Cardiac muscle cell (in vitro differentiated cells and primary cell): ENCODE results near the gene CCDC50. TPM values are rescaled to one million over a fixed set of nuclear protein-coding genes. Genes with fewer than 3 reads are reported as not detected.

ENCODE experiments used
- DNase-seq, 2 donors: peaks; one replicate each; pipeline versions ENCODE4 v3.0.0 to v3.0.0-alpha.2; 2010 to 2017; ENCODE audit warnings: low read depth in 1 of 2, low spot score in 1 of 2
- H3K27ac ChIP-seq: fragments of 200-600 bp; sonication (generic); 2 replicates; pipeline ENCODE4 v1.5.1; 2016
- H3K27me3 ChIP-seq: fragments of 200-600 bp; sonication (generic); 2 replicates; pipeline ENCODE4 v1.6.0; 2016; ENCODE audit warnings: control low read depth
- H3K36me3 ChIP-seq: fragments of 200-600 bp; sonication (generic); 2 replicates; pipeline ENCODE4 v1.5.1; 2016; ENCODE audit warnings: control low read depth
- H3K4me1 ChIP-seq: fragments of 200-600 bp; sonication (generic); 2 replicates; pipeline ENCODE4 v1.8.1; 2017; ENCODE audit warnings: low read depth, mild to moderate bottlenecking, mixed run types
- H3K4me3 ChIP-seq: fragments of 200-600 bp; sonication (generic); 2 replicates; pipeline ENCODE4 v1.5.1; 2016; ENCODE audit warnings: mild to moderate bottlenecking
- H3K9me3 ChIP-seq: fragments of 200-600 bp; sonication (generic); 2 replicates; pipeline ENCODE4 v1.5.1; 2017; ENCODE audit warnings: low read depth, mild to moderate bottlenecking, control low read depth
- CTCF ChIP-seq: IDR thresholded peaks from 2 replicates; pipeline ENCODE4 v1.5.1; 2012; ENCODE audit warnings: low read depth, mild to moderate bottlenecking, low read length
- polyA plus RNA-seq: library from polyadenylated mRNA; unstranded; fragments of >200 nt; fragmentation: Nextera tagmentation; extraction: Ambion mirVana; gene quantifications from 2 replicates; pipeline ENCODE4 v1.2.1, GENCODE V29; 2016
- total RNA-seq: library from RNA; depleted of rRNA; stranded (reverse); fragments of >200 nt; gene quantifications from 2 replicates; pipeline ENCODE4 v1.2.3, GENCODE V29; 2016

Gene CCDC50
- total and polyA plus RNA-seq, 2 experiments from 2014 or later = 25.3 to 82.3 TPM

- Histone ChIP-seq H3K27ac (no peak overlapping the region), H3K36me3 (peaks cover 32% of the 10 kb centered on the region), H3K4me1 (no peaks in the 10 kb centered on the region), H3K9me3 (no peaks in the 10 kb centered on the region), H3K27me3 (no peaks in the 10 kb centered on the region), H3K4me3 (no peak overlapping the region)
- DNase-seq = no peak
- no peak for TF ChIP-seq CTCF
Measured at GRCh38 chr3:191363221-191363620, 34.0 kb downstream of the CCDC50 start.

- Histone ChIP-seq H3K36me3 (peaks cover 19% of the 10 kb centered on the region), H3K4me1 (no peaks in the 10 kb centered on the region), H3K27me3 (no peaks in the 10 kb centered on the region), H3K4me3 (no peak overlapping the region), H3K27ac (no peak overlapping the region), H3K9me3 (no peaks in the 10 kb centered on the region)
- DNase-seq = peak in 1 of 2 donors; percentile 46
- no peak for TF ChIP-seq CTCF
Measured at GRCh38 chr3:191366675-191367074, 37.5 kb downstream of the CCDC50 start.

- TF ChIP-seq CTCF = no peak
- no peaks in the 10 kb centered on the region for H3K27me3 ChIP-seq
- DNase-seq = no peak
- H3K4me1 ChIP-seq = peaks cover under 1% of the 10 kb centered on the region
- H3K9me3 ChIP-seq = no peaks in the 10 kb centered on the region
- H3K36me3 ChIP-seq = peaks cover 11% of the 10 kb centered on the region
- H3K27ac ChIP-seq = no peak overlapping the region
- no peak overlapping the region for H3K4me3 ChIP-seq
Measured at GRCh38 chr3:191368755-191369615, 39.8 kb downstream of the CCDC50 start.

GRCh38 chr3:191369616-191370010 lies 40.4 kb downstream of the CCDC50 start:
- H3K4me1 ChIP-seq = peaks cover 6% of the 10 kb centered on the region
- H3K9me3 ChIP-seq = no peaks in the 10 kb centered on the region
- no peak overlapping the region for H3K27ac ChIP-seq
- H3K4me3 ChIP-seq = no peak overlapping the region
- DNase-seq = peak in 1 of 2 donors; percentile 89
- H3K27me3 ChIP-seq = no peaks in the 10 kb centered on the region
- H3K36me3 ChIP-seq = peaks cover 11% of the 10 kb centered on the region
- TF ChIP-seq CTCF = no peak

GRCh38 chr3:191372122-191372521 lies 42.9 kb downstream of the CCDC50 start:
- H3K27ac ChIP-seq = no peak overlapping the region
- no peak for TF ChIP-seq CTCF
- no peaks in the 10 kb centered on the region for H3K9me3 ChIP-seq
- DNase-seq = no peak
- H3K27me3 ChIP-seq = no peaks in the 10 kb centered on the region
- H3K4me3 ChIP-seq = no peak overlapping the region
- peaks cover 6% of the 10 kb centered on the region for H3K4me1 ChIP-seq
- peaks cover 15% of the 10 kb centered on the region for H3K36me3 ChIP-seq
